Naive thymus-derived CD4-positive, alpha-beta T cell (primary cell): ENCODE measurements around the gene COL19A1. TPM values are rescaled to one million over a fixed set of nuclear protein-coding genes. Genes with fewer than 3 reads are reported as not detected.

Source experiments
- ATAC-seq: fragments of 150-1000 bp; cut with Tn5 transposase; 2 replicates; pipeline ENCODE4 v1.10.0; 2021; ENCODE audit warnings: mild to moderate bottlenecking, moderate library complexity
- CTCF ChIA-PET: fragments of 350-600 bp; sonication (Branson Sonifier 250); formaldehyde crosslinking; loops from one replicate; lab custom pipeline; 2021; ENCODE audit warnings: antibody characterized with exemption; lab: Charles Lee
- POLR2A ChIA-PET: fragments of 350-600 bp; sonication (Branson Sonifier 250); formaldehyde crosslinking; loops from one replicate; lab custom pipeline; 2021; ENCODE audit warnings: antibody characterized with exemption, inconsistent platforms; lab: Charles Lee
- DNase-seq, 9 donors: peaks; one replicate each; pipeline versions ENCODE4 v3.0.0 to v3.0.0-alpha.2; 2020 to 2022; ENCODE audit warnings: mixed read lengths in 1 of 9
- H3K27ac ChIP-seq: one replicate; pipeline ENCODE4 v1.7.0; 2013; ENCODE audit warnings: mild to moderate bottlenecking, low read depth, low read length, moderate library complexity
- H3K27me3 ChIP-seq, 2 donors: one replicate each; pipeline ENCODE4 v1.7.0; 2013; ENCODE audit warnings: low read length in 2 of 2, mild to moderate bottlenecking in 2 of 2, moderate library complexity in 2 of 2; ENCODE audit not compliant: control insufficient read depth in 2 of 2, insufficient read depth in 2 of 2
- H3K36me3 ChIP-seq, 3 experiments: 1 replicate in 2 of 3; 2 replicates in 1 of 3; pipeline ENCODE4 v1.7.0; 2013; ENCODE audit warnings: low read length in 3 of 3, mild to moderate bottlenecking in 3 of 3, moderate library complexity in 1 of 3; ENCODE audit not compliant: insufficient read depth in 3 of 3, control insufficient read depth in 2 of 3
- H3K4me1 ChIP-seq, 2 donors: one replicate each; pipeline ENCODE4 v1.7.0; 2013; ENCODE audit warnings: low read length in 2 of 2, mild to moderate bottlenecking in 2 of 2, moderate library complexity in 1 of 2; ENCODE audit not compliant: control insufficient read depth in 2 of 2, insufficient read depth in 2 of 2
- H3K4me3 ChIP-seq: 2 replicates; pipeline ENCODE4 v1.7.0; 2013; ENCODE audit warnings: mild to moderate bottlenecking, low read length
- H3K9me3 ChIP-seq, 3 experiments: 1 replicate in 2 of 3; 2 replicates in 1 of 3; pipeline ENCODE4 v1.7.0; 2013; ENCODE audit warnings: low read length in 3 of 3; ENCODE audit not compliant: control insufficient read depth in 2 of 3
- H3K27ac Mint-ChIP-seq, 9 donors: one replicate each; pipeline ENCODE4 v1.8.0; 2020 to 2022; ENCODE audit warnings: mixed read lengths in 9 of 9, mild to moderate bottlenecking in 8 of 9, moderate library complexity in 5 of 9, inconsistent platforms in 2 of 9
- H3K27me3 Mint-ChIP-seq, 5 donors: one replicate each; pipeline ENCODE4 v1.8.0; 2021 to 2022; ENCODE audit warnings: mixed read lengths in 5 of 5, mild to moderate bottlenecking in 1 of 5
- H3K36me3 Mint-ChIP-seq, 5 donors: one replicate each; pipeline ENCODE4 v1.8.0; 2020 to 2022; ENCODE audit warnings: mixed read lengths in 5 of 5, mild to moderate bottlenecking in 3 of 5, inconsistent platforms in 1 of 5
- H3K4me1 Mint-ChIP-seq, 7 donors: one replicate each; pipeline ENCODE4 v1.8.0; 2020 to 2022; ENCODE audit warnings: mixed read lengths in 7 of 7, mild to moderate bottlenecking in 3 of 7, inconsistent platforms in 1 of 7
- H3K4me3 Mint-ChIP-seq, 10 donors: one replicate each; pipeline ENCODE4 v1.8.0; 2020 to 2022; ENCODE audit warnings: mild to moderate bottlenecking in 10 of 10, mixed read lengths in 10 of 10, moderate library complexity in 6 of 10, inconsistent platforms in 2 of 10
- H3K9me3 Mint-ChIP-seq, 11 donors: one replicate each; pipeline ENCODE4 v1.8.0; 2020 to 2022; ENCODE audit warnings: mixed read lengths in 11 of 11, mild to moderate bottlenecking in 4 of 11, inconsistent platforms in 1 of 11, moderate library complexity in 1 of 11
- intact Hi-C, 2 donors: fragments of 100-400 bp; cut with micrococcal nuclease; formaldehyde crosslinking; loops; one replicate each; pipeline ENCODE4 v1.15.1; 2023
- polyA plus RNA-seq, 2 donors: library from polyadenylated mRNA; unstranded; fragments of 300-500 nt; fragmentation: Illumina TruSeq; gene quantifications; one replicate each; pipeline ENCODE4 v1.2.3, GENCODE V29; 2021
- total RNA-seq, 6 experiments: library from RNA in 5 of 6; stranded (reverse) in 5 of 6; gene quantifications; 1 replicate in 5 of 6; 2 replicates in 1 of 6; pipeline ENCODE4 v1.2.3 and lab custom pipeline; 2021 to 2026

Gene COL19A1
- total and polyA plus RNA-seq, 7 experiments from 2014 or later: 0.02 to 1.3 (median 0.32) TPM; not detected in 2

GRCh38 chr6:70222439-70222749, 356.0 kb downstream of the COL19A1 start:
- Histone ChIP-seq H3K27me3 (no peaks in the 10 kb centered on the region), H3K9me3 (no peaks in the 10 kb centered on the region), H3K4me3 (no peak overlapping the region), H3K36me3 (no peaks in the 10 kb centered on the region), H3K4me1 (no peaks in the 10 kb centered on the region), H3K27ac (no peak overlapping the region)
- Mint-ChIP-seq H3K36me3 (no peaks in the 10 kb centered on the region), H3K9me3 (no peaks in the 10 kb centered on the region), H3K4me1 (peaks cover 0 to 1% (median 0%) of the 10 kb centered on the region in 7 donors), H3K27ac (no peak overlapping the region), H3K4me3 (no peak overlapping the region), H3K27me3 (peaks cover 0 to 25% (median 7%) of the 10 kb centered on the region in 5 donors)
- POLR2A ChIA-PET: no interaction called here
- ATAC-seq: no peak
- no peak for DNase-seq
- CTCF ChIA-PET: interaction anchor here (0.7 kb wide), 1 partner anchor 75 kb away, joined by 3 read pairs; no protein-coding TSS in a partner anchor
- intact Hi-C loops: loop anchor here in 1 of 2 donors (5.0 kb wide), 2 partner anchors 735 to 790 kb away; partner anchors contain the start of gene B3GAT2

GRCh38 chr6:70225055-70225454, 358.7 kb downstream of the COL19A1 start:
- ChIA-PET POLR2A (no interaction called here), CTCF (no interaction called here)
- no peaks in the 10 kb centered on the region for H3K4me1 Mint-ChIP-seq

GRCh38 chr6:70231311-70231710, 365.0 kb downstream of the COL19A1 start:
- no peaks in the 10 kb centered on the region for H3K36me3 ChIP-seq
- no peaks in the 10 kb centered on the region for H3K9me3 ChIP-seq
- H3K4me1 ChIP-seq: no peaks in the 10 kb centered on the region
- intact Hi-C loops: no loop called here
- H3K27me3 Mint-ChIP-seq: peaks cover 0 to 10% (median 0%) of the 10 kb centered on the region in 5 donors
- ChIA-PET CTCF (interaction anchor here (2.2 kb wide), 1 partner anchor 10 kb away, joined by 10 read pairs; no protein-coding TSS in a partner anchor), POLR2A (no interaction called here)
- no peaks in the 10 kb centered on the region for H3K36me3 Mint-ChIP-seq
- H3K27ac Mint-ChIP-seq: no peak overlapping the region
- H3K27ac ChIP-seq: no peak overlapping the region
- ATAC-seq (no peak), DNase-seq (no peak)
- no peaks in the 10 kb centered on the region for H3K4me1 Mint-ChIP-seq
- H3K4me3 ChIP-seq: no peak overlapping the region
- no peak overlapping the region for H3K4me3 Mint-ChIP-seq
- H3K27me3 ChIP-seq: no peaks in the 10 kb centered on the region
- H3K9me3 Mint-ChIP-seq: no peaks in the 10 kb centered on the region

More at GRCh38 chr6:70225055-70225454, 358.7 kb downstream of the COL19A1 start:
- no peaks in the 10 kb centered on the region for H3K9me3 Mint-ChIP-seq
- no peak overlapping the region for H3K27ac Mint-ChIP-seq
- H3K36me3 Mint-ChIP-seq: no peaks in the 10 kb centered on the region
- ATAC-seq (no peak), DNase-seq (no peak)
- peaks cover 0 to 10% (median 7%) of the 10 kb centered on the region in 5 donors for H3K27me3 Mint-ChIP-seq
- Histone ChIP-seq H3K27me3 (no peaks in the 10 kb centered on the region), H3K4me1 (no peaks in the 10 kb centered on the region), H3K9me3 (no peaks in the 10 kb centered on the region), H3K27ac (no peak overlapping the region), H3K4me3 (no peak overlapping the region), H3K36me3 (no peaks in the 10 kb centered on the region)
- H3K4me3 Mint-ChIP-seq: no peak overlapping the region
- intact Hi-C loops: no loop called here

- H3K27me3 ChIP-seq: no peaks in the 10 kb centered on the region
- no peak overlapping the region for H3K4me3 ChIP-seq
- no peaks in the 10 kb centered on the region for H3K9me3 ChIP-seq
- no peak for DNase-seq
- Mint-ChIP-seq H3K36me3 (no peaks in the 10 kb centered on the region), H3K27me3 (peaks cover 0 to 13% (median 8%) of the 10 kb centered on the region in 5 donors), H3K4me3 (no peak overlapping the region), H3K4me1 (no peaks in the 10 kb centered on the region), H3K9me3 (no peaks in the 10 kb centered on the region), H3K27ac (no peak overlapping the region)
- POLR2A ChIA-PET: no interaction called here
- ATAC-seq: no peak
- CTCF ChIA-PET: no interaction called here
- H3K36me3 ChIP-seq: no peaks in the 10 kb centered on the region
- H3K27ac ChIP-seq: no peak overlapping the region
- H3K4me1 ChIP-seq: no peaks in the 10 kb centered on the region
- intact Hi-C loops: no loop called here
Measured at GRCh38 chr6:70234561-70235236, 368.3 kb downstream of the COL19A1 start.

- ATAC-seq: no peak
- Histone ChIP-seq H3K4me1 (no peaks in the 10 kb centered on the region), H3K9me3 (no peaks in the 10 kb centered on the region), H3K36me3 (no peaks in the 10 kb centered on the region), H3K27ac (no peak overlapping the region), H3K4me3 (no peak overlapping the region), H3K27me3 (no peaks in the 10 kb centered on the region)
- no peaks in the 10 kb centered on the region for H3K36me3 Mint-ChIP-seq
- ChIA-PET POLR2A (no interaction called here), CTCF (no interaction called here)
- peaks cover 0 to 2% (median 0%) of the 10 kb centered on the region in 11 donors for H3K9me3 Mint-ChIP-seq
- H3K4me3 Mint-ChIP-seq: no peak overlapping the region
- H3K27ac Mint-ChIP-seq: no peak overlapping the region
- H3K27me3 Mint-ChIP-seq: peaks cover 0 to 13% (median 8%) of the 10 kb centered on the region in 5 donors
- intact Hi-C loops: no loop called here
- H3K4me1 Mint-ChIP-seq: no peaks in the 10 kb centered on the region
- no peak for DNase-seq
Measured at GRCh38 chr6:70236343-70236742, 370.0 kb downstream of the COL19A1 start.

GRCh38 chr6:70241031-70241430, 374.7 kb downstream of the COL19A1 start:
- no peaks in the 10 kb centered on the region for H3K36me3 ChIP-seq
- no peaks in the 10 kb centered on the region for H3K36me3 Mint-ChIP-seq
- CTCF ChIA-PET: no interaction called here
- no peak for ATAC-seq
- H3K9me3 Mint-ChIP-seq: peaks cover 0 to 2% (median 0%) of the 10 kb centered on the region in 11 donors
- H3K27ac Mint-ChIP-seq: no peak overlapping the region
- no peak for DNase-seq
- H3K4me1 ChIP-seq: no peaks in the 10 kb centered on the region
- no peak overlapping the region for H3K27ac ChIP-seq
- H3K9me3 ChIP-seq: no peaks in the 10 kb centered on the region
- H3K4me3 Mint-ChIP-seq: no peak overlapping the region
- H3K27me3 ChIP-seq: no peaks in the 10 kb centered on the region
- no peak overlapping the region for H3K4me3 ChIP-seq
- H3K4me1 Mint-ChIP-seq: no peaks in the 10 kb centered on the region
- H3K27me3 Mint-ChIP-seq: peaks cover 0 to 22% (median 4%) of the 10 kb centered on the region in 5 donors
- intact Hi-C loops: no loop called here
- POLR2A ChIA-PET: no interaction called here

- CTCF ChIA-PET: interaction anchor here (0.6 kb wide), 1 partner anchor 17 kb away, joined by 3 read pairs; no protein-coding TSS in a partner anchor
Measured at GRCh38 chr6:70241991-70242420, 375.6 kb downstream of the COL19A1 start.

More at GRCh38 chr6:70241991-70242420, 375.6 kb downstream of the COL19A1 start:
- Histone ChIP-seq H3K9me3 (no peaks in the 10 kb centered on the region), H3K27me3 (no peaks in the 10 kb centered on the region), H3K4me1 (no peaks in the 10 kb centered on the region), H3K27ac (no peak overlapping the region), H3K36me3 (no peaks in the 10 kb centered on the region), H3K4me3 (no peak overlapping the region)
- peaks cover 0 to 2% (median 0%) of the 10 kb centered on the region in 11 donors for H3K9me3 Mint-ChIP-seq
- ATAC-seq: no peak
- H3K4me3 Mint-ChIP-seq: no peak overlapping the region
- H3K27ac Mint-ChIP-seq: no peak overlapping the region
- no peak for DNase-seq
- H3K27me3 Mint-ChIP-seq: peaks cover 0 to 24% (median 9%) of the 10 kb centered on the region in 5 donors
- H3K36me3 Mint-ChIP-seq: no peaks in the 10 kb centered on the region
- intact Hi-C loops: no loop called here
- no peaks in the 10 kb centered on the region for H3K4me1 Mint-ChIP-seq
- POLR2A ChIA-PET: no interaction called here
